Cardiac muscle cell (in vitro differentiated cells and primary cell): ENCODE measurements around the gene SEC14L1. TPM values are rescaled to one million over a fixed set of nuclear protein-coding genes. Genes with fewer than 3 reads are reported as not detected.
"Not testable (repeated sequence)": the region's sequence is repeated elsewhere in the genome, so short reads cannot be mapped to it uniquely, and the experiment has no call there.

Experiments used
- DNase-seq, 2 donors: peaks; one replicate each; pipeline versions ENCODE4 v3.0.0 to v3.0.0-alpha.2; 2010 to 2017; ENCODE audit warnings: low read depth in 1 of 2, low spot score in 1 of 2
- H3K27ac ChIP-seq: fragments of 200-600 bp; sonication (generic); 2 replicates; pipeline ENCODE4 v1.5.1; 2016
- H3K27me3 ChIP-seq: fragments of 200-600 bp; sonication (generic); 2 replicates; pipeline ENCODE4 v1.6.0; 2016; ENCODE audit warnings: control low read depth
- H3K36me3 ChIP-seq: fragments of 200-600 bp; sonication (generic); 2 replicates; pipeline ENCODE4 v1.5.1; 2016; ENCODE audit warnings: control low read depth
- H3K4me1 ChIP-seq: fragments of 200-600 bp; sonication (generic); 2 replicates; pipeline ENCODE4 v1.8.1; 2017; ENCODE audit warnings: low read depth, mild to moderate bottlenecking, mixed run types
- H3K4me3 ChIP-seq: fragments of 200-600 bp; sonication (generic); 2 replicates; pipeline ENCODE4 v1.5.1; 2016; ENCODE audit warnings: mild to moderate bottlenecking
- H3K9me3 ChIP-seq: fragments of 200-600 bp; sonication (generic); 2 replicates; pipeline ENCODE4 v1.5.1; 2017; ENCODE audit warnings: low read depth, mild to moderate bottlenecking, control low read depth
- CTCF ChIP-seq: IDR thresholded peaks from 2 replicates; pipeline ENCODE4 v1.5.1; 2012; ENCODE audit warnings: low read depth, mild to moderate bottlenecking, low read length
- polyA plus RNA-seq: library from polyadenylated mRNA; unstranded; fragments of >200 nt; fragmentation: Nextera tagmentation; extraction: Ambion mirVana; gene quantifications from 2 replicates; pipeline ENCODE4 v1.2.1, GENCODE V29; 2016
- total RNA-seq: library from RNA; depleted of rRNA; stranded (reverse); fragments of >200 nt; gene quantifications from 2 replicates; pipeline ENCODE4 v1.2.3, GENCODE V29; 2016

SEC14L1 gene
- total and polyA plus RNA-seq, 2 experiments from 2014 or later = 25.5 to 30.0 TPM

GRCh38 chr17:77131904-77132303 is 8.9 kb upstream of the SEC14L1 start:
- no peak for TF ChIP-seq CTCF
- Histone ChIP-seq H3K4me1 (no peaks in the 10 kb centered on the region), H3K36me3 (no peaks in the 10 kb centered on the region), H3K9me3 (no peaks in the 10 kb centered on the region), H3K27me3 (no peaks in the 10 kb centered on the region), H3K27ac (no peak overlapping the region), H3K4me3 (no peak overlapping the region)
- DNase-seq = peak in 1 of 2 donors; percentile 81

GRCh38 chr17:77132411-77133086 is 8.2 kb upstream of the SEC14L1 start:
- no peaks in the 10 kb centered on the region for H3K9me3 ChIP-seq

GRCh38 chr17:77133087-77133638 is 7.6 kb upstream of the SEC14L1 start:
- no peaks in the 10 kb centered on the region for H3K9me3 ChIP-seq
- TF ChIP-seq CTCF = no peak
- no peaks in the 10 kb centered on the region for H3K27me3 ChIP-seq
- H3K4me3 ChIP-seq = no peak overlapping the region
- no peaks in the 10 kb centered on the region for H3K4me1 ChIP-seq
- DNase-seq = no peak
- no peak overlapping the region for H3K27ac ChIP-seq
- H3K36me3 ChIP-seq = no peaks in the 10 kb centered on the region

More at GRCh38 chr17:77132411-77133086, 8.2 kb upstream of the SEC14L1 start:
- Histone ChIP-seq H3K27me3 (no peaks in the 10 kb centered on the region), H3K4me3 (no peak overlapping the region), H3K4me1 (no peaks in the 10 kb centered on the region), H3K27ac (no peak overlapping the region), H3K36me3 (no peaks in the 10 kb centered on the region)
- DNase-seq = no peak
- no peak for TF ChIP-seq CTCF

GRCh38 chr17:77136420-77136767 is 4.4 kb upstream of the SEC14L1 start:
- Histone ChIP-seq H3K36me3 (no peaks in the 10 kb centered on the region), H3K27me3 (no peaks in the 10 kb centered on the region), H3K4me3 (no peak overlapping the region), H3K4me1 (peaks cover 5% of the 10 kb centered on the region), H3K27ac (no peak overlapping the region), H3K9me3 (no peaks in the 10 kb centered on the region)
- no peak for TF ChIP-seq CTCF
- no peak for DNase-seq

DNA sequence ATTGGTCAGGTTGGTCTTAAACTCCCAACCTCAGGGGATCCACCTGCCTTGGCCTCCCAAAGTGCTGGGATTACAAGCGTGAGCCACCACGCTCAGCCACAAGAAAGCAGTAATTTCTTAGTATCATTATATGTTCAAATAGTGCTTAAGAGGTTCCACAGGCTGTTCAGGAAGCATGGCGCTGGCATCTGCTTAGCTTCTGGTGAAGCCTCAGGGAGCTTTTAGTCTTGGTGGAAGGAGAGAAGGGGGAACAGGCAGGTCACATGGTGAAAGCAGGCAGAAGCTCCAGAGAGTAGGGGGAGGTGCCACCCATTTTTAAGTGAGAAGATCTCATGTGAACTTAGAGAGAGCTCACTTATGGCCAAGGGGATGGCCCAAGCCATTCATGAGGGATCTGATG is 3.7 kb upstream of the SEC14L1 start:
- H3K27me3 ChIP-seq = no peaks in the 10 kb centered on the region
- H3K4me3 ChIP-seq = no peak overlapping the region
- no peaks in the 10 kb centered on the region for H3K9me3 ChIP-seq
- no peak for TF ChIP-seq CTCF
- H3K27ac ChIP-seq = no peak overlapping the region
- H3K36me3 ChIP-seq = no peaks in the 10 kb centered on the region
- H3K4me1 ChIP-seq = peaks cover 5% of the 10 kb centered on the region
- DNase-seq = no peak

GRCh38 chr17:77137886-77138285 is 2.9 kb upstream of the SEC14L1 start:
- not testable (repeated sequence) for H3K27ac ChIP-seq, H3K9me3 ChIP-seq, H3K27me3 ChIP-seq, H3K4me3 ChIP-seq, H3K36me3 ChIP-seq, H3K4me1 ChIP-seq
- DNase-seq = peak in 1 of 2 donors; percentile 32
